Peyer's patch (tissue), 4 donors: ENCODE data around the gene VSTM4. TPM values are rescaled to one million over a fixed set of nuclear protein-coding genes. Genes with fewer than 3 reads are reported as not detected.

Experiments used
- DNase-seq, 3 donors: peaks; one replicate each; pipeline ENCODE4 v3.0.0-alpha.2; 2017 to 2019
- H3K27ac ChIP-seq, 4 donors: fragments of 200-600 bp; sonication (generic); one replicate each; pipeline ENCODE4 v1.5.1; 2016 to 2019
- H3K27me3 ChIP-seq, 2 donors: fragments of 200-600 bp; sonication (generic); one replicate each; pipeline ENCODE4 v1.5.1; 2019
- H3K36me3 ChIP-seq, 3 donors: fragments of 200-600 bp; sonication (generic); one replicate each; pipeline ENCODE4 v1.5.1; 2016 to 2019
- H3K4me1 ChIP-seq, 4 donors: fragments of 200-600 bp; sonication (generic); one replicate each; pipeline ENCODE4 v1.5.1; 2016 to 2019
- H3K4me3 ChIP-seq, 4 donors: fragments of 200-600 bp; sonication (generic); 1 replicate in 3 of 4; 2 replicates in 1 of 4; pipeline ENCODE4 v1.5.1; 2016 to 2019; ENCODE audit warnings: mild to moderate bottlenecking in 1 of 4
- H3K9me3 ChIP-seq, 4 donors: fragments of 200-600 bp; sonication (generic); one replicate each; pipeline ENCODE4 v1.5.1; 2016 to 2019; ENCODE audit warnings: mild to moderate bottlenecking in 1 of 4
- POLR2A ChIP-seq, 2 donors: fragments of 450-650 bp; IDR thresholded peaks; one replicate each; pipeline ENCODE4 v1.5.1; 2017; ENCODE audit warnings: antibody characterized with exemption in 2 of 2, mild to moderate bottlenecking in 2 of 2, moderate library complexity in 2 of 2
- total RNA-seq, 4 donors: library from RNA; depleted of rRNA; stranded (reverse); fragments of >200 nt; gene quantifications; one replicate each; pipeline ENCODE4 v1.1.0, GENCODE V29; 2016
- TF ChIP-seq, protein P1 (sequence below), 6 experiments: fragments of 450-650 bp in 4 of 6; fragments of 200-600 bp in 2 of 6; sonication (generic) in 1 of 6; IDR thresholded peaks; one replicate each; pipeline ENCODE4 v1.5.1; 2017 to 2019; ENCODE audit warnings: antibody characterized with exemption in 6 of 6, mild to moderate bottlenecking in 3 of 6, moderate library complexity in 1 of 6

Gene VSTM4, protein sequence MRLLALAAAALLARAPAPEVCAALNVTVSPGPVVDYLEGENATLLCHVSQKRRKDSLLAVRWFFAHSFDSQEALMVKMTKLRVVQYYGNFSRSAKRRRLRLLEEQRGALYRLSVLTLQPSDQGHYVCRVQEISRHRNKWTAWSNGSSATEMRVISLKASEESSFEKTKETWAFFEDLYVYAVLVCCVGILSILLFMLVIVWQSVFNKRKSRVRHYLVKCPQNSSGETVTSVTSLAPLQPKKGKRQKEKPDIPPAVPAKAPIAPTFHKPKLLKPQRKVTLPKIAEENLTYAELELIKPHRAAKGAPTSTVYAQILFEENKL
- 1 to 10 TPM; 1.7 to 4.7 (median 3.8) TPM for total RNA-seq

DNA sequence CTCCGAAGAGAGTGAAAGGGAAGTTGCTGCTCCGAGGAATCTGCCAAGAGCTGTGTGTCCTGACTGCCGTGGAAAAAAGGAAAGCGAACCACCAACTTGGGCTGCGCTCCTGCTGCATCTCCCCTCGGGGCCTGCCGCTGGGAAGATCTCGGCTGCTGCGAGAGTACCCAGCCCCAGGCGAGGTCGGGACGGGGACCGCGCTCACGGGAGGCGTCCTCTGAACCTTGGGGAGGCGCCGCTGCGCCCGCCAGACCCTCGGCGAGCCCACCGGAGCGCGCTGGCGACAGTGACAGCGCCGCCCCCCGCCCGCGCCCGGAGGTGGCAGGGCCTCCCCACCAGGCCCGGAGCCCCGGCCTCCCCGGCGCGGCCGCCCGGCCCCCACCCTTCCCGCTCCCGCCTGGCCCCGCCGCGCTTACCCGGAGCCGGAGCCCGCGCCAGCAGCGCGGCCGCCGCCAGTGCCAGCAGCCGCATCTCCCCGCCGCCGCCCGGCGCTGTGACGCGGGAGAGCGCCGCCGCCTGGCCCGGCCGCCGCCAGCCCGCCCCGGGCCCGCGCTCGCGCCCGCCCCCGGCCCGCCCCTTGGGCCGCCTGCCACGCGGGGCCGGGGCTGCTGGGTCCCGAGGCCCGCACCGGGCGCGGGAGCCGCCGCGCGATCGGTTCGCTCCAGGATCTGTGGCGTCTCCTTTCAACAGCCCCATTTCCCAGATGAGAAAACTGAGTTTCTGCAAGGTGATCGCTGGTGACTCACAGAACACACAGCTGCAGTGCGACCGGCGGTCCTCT is at the start of gene VSTM4:
Gene VSTM4, minus strand, starts transcription at position 508 of the 781 bp plus-strand sequence. Its CDS starts 37 bp downstream, at position 471.
- H3K4me3 ChIP-seq: peak within 1 kb of the TSS; percentile 27 to 58 (median 48)
- H3K9me3 ChIP-seq: no peaks in the 10 kb centered on the region
- TF ChIP-seq, protein P1, sequence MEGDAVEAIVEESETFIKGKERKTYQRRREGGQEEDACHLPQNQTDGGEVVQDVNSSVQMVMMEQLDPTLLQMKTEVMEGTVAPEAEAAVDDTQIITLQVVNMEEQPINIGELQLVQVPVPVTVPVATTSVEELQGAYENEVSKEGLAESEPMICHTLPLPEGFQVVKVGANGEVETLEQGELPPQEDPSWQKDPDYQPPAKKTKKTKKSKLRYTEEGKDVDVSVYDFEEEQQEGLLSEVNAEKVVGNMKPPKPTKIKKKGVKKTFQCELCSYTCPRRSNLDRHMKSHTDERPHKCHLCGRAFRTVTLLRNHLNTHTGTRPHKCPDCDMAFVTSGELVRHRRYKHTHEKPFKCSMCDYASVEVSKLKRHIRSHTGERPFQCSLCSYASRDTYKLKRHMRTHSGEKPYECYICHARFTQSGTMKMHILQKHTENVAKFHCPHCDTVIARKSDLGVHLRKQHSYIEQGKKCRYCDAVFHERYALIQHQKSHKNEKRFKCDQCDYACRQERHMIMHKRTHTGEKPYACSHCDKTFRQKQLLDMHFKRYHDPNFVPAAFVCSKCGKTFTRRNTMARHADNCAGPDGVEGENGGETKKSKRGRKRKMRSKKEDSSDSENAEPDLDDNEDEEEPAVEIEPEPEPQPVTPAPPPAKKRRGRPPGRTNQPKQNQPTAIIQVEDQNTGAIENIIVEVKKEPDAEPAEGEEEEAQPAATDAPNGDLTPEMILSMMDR (IDR thresholded peaks at IDR 0.05): no peak
- no peak for TF ChIP-seq POLR2A (IDR thresholded peaks at IDR 0.05)
- H3K36me3 ChIP-seq: no peaks in the 10 kb centered on the region
- no peaks in the 10 kb centered on the region for H3K27me3 ChIP-seq
- DNase-seq: no peak
- H3K4me1 ChIP-seq: peaks cover 0 to 2% (median 0%) of the 10 kb centered on the region in 4 donors
- peak within 1 kb of the TSS; percentile 48 to 79 (median 62) for H3K27ac ChIP-seq

DNA sequence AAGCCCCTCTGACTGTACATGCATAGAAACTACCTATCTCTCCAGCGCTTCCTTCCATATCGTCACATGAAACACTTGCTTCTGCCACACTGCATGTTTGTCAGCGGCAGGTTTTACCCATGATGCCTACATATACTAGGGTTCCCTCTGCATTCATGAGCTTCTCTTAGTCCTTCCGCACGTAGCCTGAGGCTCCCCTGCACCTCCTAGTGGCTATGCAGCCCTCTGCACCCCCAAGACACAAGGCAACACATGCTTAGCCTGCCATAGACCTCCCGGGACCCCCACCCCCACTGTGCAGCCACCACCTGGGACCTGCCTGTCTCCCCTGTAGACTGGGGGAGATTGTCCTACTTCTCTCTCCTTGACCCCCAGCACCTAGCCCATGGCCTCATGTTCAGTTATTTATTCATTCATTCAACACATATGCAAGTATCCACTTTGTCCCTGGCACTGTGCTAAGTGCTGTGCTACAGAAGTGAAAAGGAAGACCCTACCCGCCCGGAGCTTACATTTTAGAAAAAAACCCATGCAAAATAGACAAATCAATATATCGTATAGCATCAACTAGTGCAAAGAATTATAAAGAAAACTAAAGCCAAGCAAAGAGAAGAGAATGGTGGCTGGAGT is 49.4 kb upstream of the VSTM4 start:
- peak in 1 of 3 donors; percentile 47 for DNase-seq
- Histone ChIP-seq H3K4me1 (no peaks in the 10 kb centered on the region), H3K9me3 (no peaks in the 10 kb centered on the region), H3K27ac (no peak overlapping the region), H3K27me3 (no peaks in the 10 kb centered on the region), H3K36me3 (no peaks in the 10 kb centered on the region), H3K4me3 (no peak overlapping the region)
- TF ChIP-seq, protein P1 (IDR thresholded peaks at IDR 0.05): peak; percentile 19 to 58 (median 50)
- TF ChIP-seq POLR2A (IDR thresholded peaks at IDR 0.05): no peak

DNA sequence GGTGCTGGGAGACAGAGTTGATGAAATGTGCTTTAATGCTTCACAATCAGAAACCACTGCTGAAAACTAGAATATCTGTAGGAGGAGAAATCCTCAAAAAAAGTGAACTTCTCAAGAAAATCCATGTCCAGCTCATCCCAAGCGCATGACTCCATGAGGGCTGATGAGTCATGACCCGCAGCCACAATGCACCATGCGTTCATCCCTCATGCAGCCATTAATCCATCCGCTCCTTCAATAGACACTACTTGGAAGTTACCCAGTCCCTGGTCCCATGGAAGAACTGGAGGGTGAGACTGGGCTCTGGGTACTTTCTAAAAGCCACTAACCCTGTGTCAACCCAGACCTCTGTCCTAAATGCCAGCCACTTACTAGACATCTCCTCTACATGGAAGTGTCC is 48.4 kb upstream of the VSTM4 start:
- Histone ChIP-seq H3K27ac (no peak overlapping the region), H3K27me3 (no peaks in the 10 kb centered on the region), H3K36me3 (no peaks in the 10 kb centered on the region), H3K4me1 (no peaks in the 10 kb centered on the region), H3K4me3 (no peak overlapping the region), H3K9me3 (no peaks in the 10 kb centered on the region)
- no peak for DNase-seq
- no peak for TF ChIP-seq POLR2A (IDR thresholded peaks at IDR 0.05)
- TF ChIP-seq, protein P1 (IDR thresholded peaks at IDR 0.05): no peak

DNA sequence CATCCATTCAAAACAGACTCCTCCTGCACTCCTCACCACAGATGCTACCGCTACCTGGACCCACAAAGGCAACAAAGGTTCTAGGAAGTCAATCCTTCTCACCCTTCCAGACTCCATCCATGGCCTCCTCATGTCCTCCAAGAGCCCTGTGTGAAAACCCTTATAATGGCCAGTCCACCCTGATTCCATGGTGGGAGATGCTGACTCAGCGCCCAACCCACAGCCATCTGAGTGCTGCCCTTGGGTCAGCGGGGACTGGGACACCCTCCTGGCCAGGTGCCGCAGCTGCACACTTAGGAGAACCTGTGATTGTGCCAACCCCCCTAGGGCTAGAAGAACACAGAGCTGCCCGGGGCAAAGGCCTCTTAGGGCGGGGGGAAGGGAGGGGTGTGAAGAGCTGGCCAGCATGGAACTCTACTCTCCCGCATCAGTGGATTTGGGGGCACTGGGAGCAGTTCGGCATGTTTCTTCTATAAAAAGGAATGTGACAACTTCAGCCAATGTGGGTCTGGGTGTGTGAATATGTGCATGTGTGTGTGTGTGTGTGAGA is 47.5 kb upstream of the VSTM4 start:
- DNase-seq: no peak
- Histone ChIP-seq H3K4me3 (no peak overlapping the region), H3K27ac (no peak overlapping the region), H3K27me3 (no peaks in the 10 kb centered on the region), H3K9me3 (no peaks in the 10 kb centered on the region), H3K4me1 (no peaks in the 10 kb centered on the region), H3K36me3 (no peaks in the 10 kb centered on the region)
- TF ChIP-seq, protein P1 (IDR thresholded peaks at IDR 0.05): no peak
- no peak for TF ChIP-seq POLR2A (IDR thresholded peaks at IDR 0.05)

DNA sequence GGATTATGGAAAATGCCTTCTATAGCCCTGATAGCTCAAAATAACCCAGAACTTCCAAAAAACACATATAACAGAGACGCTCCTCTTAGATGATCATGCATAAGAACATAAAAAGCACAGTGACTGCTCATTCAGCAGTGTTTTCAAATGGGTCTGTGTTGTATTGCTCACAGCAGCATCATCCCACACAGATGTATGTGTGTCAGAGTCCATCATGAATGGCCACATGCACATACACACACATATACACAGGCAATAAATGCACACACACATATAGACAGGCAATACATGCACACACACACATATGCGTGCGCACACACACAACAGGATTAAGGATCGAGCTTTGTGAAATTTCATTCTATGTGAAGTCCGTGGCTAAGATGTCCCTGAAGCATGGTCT is 46.7 kb upstream of the VSTM4 start:
- Histone ChIP-seq H3K27me3 (no peaks in the 10 kb centered on the region), H3K27ac (no peak overlapping the region), H3K4me1 (no peaks in the 10 kb centered on the region), H3K9me3 (no peaks in the 10 kb centered on the region), H3K4me3 (no peak overlapping the region), H3K36me3 (no peaks in the 10 kb centered on the region)
- TF ChIP-seq, protein P1 (IDR thresholded peaks at IDR 0.05): no peak
- no peak for TF ChIP-seq POLR2A (IDR thresholded peaks at IDR 0.05)
- no peak for DNase-seq
